NCI-H460 (cell line): ENCODE results near the gene TBCCD1. TPM values are rescaled to one million over a fixed set of nuclear protein-coding genes. Genes with fewer than 3 reads are reported as not detected.
"Not testable (repeated sequence)": the region's sequence is repeated elsewhere in the genome, so short reads cannot be mapped to it uniquely, and the experiment has no call there.

Experiments
- DNase-seq: peaks from one replicate; pipeline ENCODE4 v3.0.0-alpha.2; 2016; ENCODE audit warnings: low read depth; ENCODE audit errors: extremely low read depth
- total RNA-seq: library from RNA; depleted of rRNA; stranded (reverse); fragments of >200 nt; shearing (Covaris generic); gene quantifications from 2 replicates; pipeline ENCODE4 v1.2.3, GENCODE V29; 2014

Gene TBCCD1
- total RNA-seq, 1 experiment from 2014 or later = 13.3 TPM

- DNase-seq = no peak
Observed at GRCh38 chr3:186566772-186567071, 417 bp downstream of the TBCCD1 start.

GRCh38 chr3:186564586-186564985 lies 2.6 kb downstream of the TBCCD1 start:
- DNase-seq = no peak

- no peak for DNase-seq
Observed at GRCh38 chr3:186552408-186553031, 14.6 kb downstream of the TBCCD1 start.

GRCh38 chr3:186551387-186551786 lies 15.8 kb downstream of the TBCCD1 start:
- DNase-seq = no peak

GRCh38 chr3:186549497-186549896 lies 17.6 kb downstream of the TBCCD1 start:
- DNase-seq = no peak

GRCh38 chr3:186544281-186544680 lies 22.9 kb downstream of the TBCCD1 start, which contains the start of gene CRYGS:
Gene CRYGS, minus strand, starts transcription at chr3:186544380. Its CDS starts 54 bp downstream, at chr3:186544326.
- no peak for DNase-seq

GRCh38 chr3:186540835-186541226 lies 26.3 kb downstream of the TBCCD1 start:
- no peak for DNase-seq

GRCh38 chr3:186540221-186540834 lies 26.8 kb downstream of the TBCCD1 start:
- DNase-seq = peak; percentile 70

GRCh38 chr3:186538779-186539178 lies 28.4 kb downstream of the TBCCD1 start:
- DNase-seq = no peak

- DNase-seq = no peak
Observed at GRCh38 chr3:186536883-186537844, 30.0 kb downstream of the TBCCD1 start.

- DNase-seq = no peak
Observed at GRCh38 chr3:186534113-186534669, 32.9 kb downstream of the TBCCD1 start.

GRCh38 chr3:186532598-186533072 lies 34.5 kb downstream of the TBCCD1 start:
- DNase-seq = no peak

- not testable (repeated sequence) for DNase-seq
Observed at GRCh38 chr3:186531694-186532093, 35.4 kb downstream of the TBCCD1 start.

GRCh38 chr3:186530415-186530814 lies 36.7 kb downstream of the TBCCD1 start:
- no peak for DNase-seq

- no peak for DNase-seq
Observed at GRCh38 chr3:186529201-186529999, 37.7 kb downstream of the TBCCD1 start.

- DNase-seq = no peak
Observed at GRCh38 chr3:186526256-186526606, 40.9 kb downstream of the TBCCD1 start.

- DNase-seq = no peak
Observed at GRCh38 chr3:186525369-186526255, 41.5 kb downstream of the TBCCD1 start.

GRCh38 chr3:186524616-186525015 lies 42.5 kb downstream of the TBCCD1 start:
- no peak for DNase-seq

GRCh38 chr3:186523434-186523833 lies 43.7 kb downstream of the TBCCD1 start:
- DNase-seq = no peak
